H9 (cell line): ENCODE data around the gene RADIL. TPM values are rescaled to one million over a fixed set of nuclear protein-coding genes. Genes with fewer than 3 reads are reported as not detected.

ENCODE experiments used
- DNase-seq: peaks from one replicate; pipeline ENCODE4 v3.0.0-alpha.2; 2017
- H2AFZ ChIP-seq: one replicate; pipeline ENCODE4 v1.6.1; 2013; ENCODE audit warnings: mild to moderate bottlenecking, low read length, control low read depth, moderate library complexity
- H2AK5ac ChIP-seq: 2 replicates; pipeline ENCODE4 v1.6.1; 2013; ENCODE audit warnings: low read length, control low read depth, mixed read lengths; ENCODE audit not compliant: insufficient read length
- H2BK120ac ChIP-seq: one replicate; pipeline ENCODE4 v1.6.1; 2013; ENCODE audit warnings: low read depth, mild to moderate bottlenecking, low read length, control low read depth, inconsistent platforms; ENCODE audit not compliant: poor library complexity, severe bottlenecking
- H2BK12ac ChIP-seq: 2 replicates; pipeline ENCODE4 v1.6.1; 2013; ENCODE audit warnings: low read length, control low read depth, mixed read lengths, low read depth; ENCODE audit not compliant: insufficient read length
- H2BK15ac ChIP-seq: 2 replicates; pipeline ENCODE4 v1.6.1; 2013; ENCODE audit warnings: low read depth, low read length, control low read depth
- H2BK20ac ChIP-seq: one replicate; pipeline ENCODE4 v1.6.1; 2013; ENCODE audit warnings: low read depth, mild to moderate bottlenecking, low read length, control low read depth, inconsistent platforms; ENCODE audit not compliant: poor library complexity, severe bottlenecking
- H2BK5ac ChIP-seq: 2 replicates; pipeline ENCODE4 v1.6.1; 2013; ENCODE audit warnings: low read length, control low read depth, mixed read lengths; ENCODE audit not compliant: insufficient read length
- H3K14ac ChIP-seq: 2 replicates; pipeline ENCODE4 v1.6.1; 2013; ENCODE audit warnings: low read length, control low read depth; ENCODE audit not compliant: insufficient read depth
- H3K18ac ChIP-seq: 2 replicates; pipeline ENCODE4 v1.6.1; 2013; ENCODE audit warnings: low read depth, mild to moderate bottlenecking, mixed read lengths, low read length, control low read depth; ENCODE audit not compliant: insufficient read length
- H3K23ac ChIP-seq: 2 replicates; pipeline ENCODE4 v1.6.1; 2013; ENCODE audit warnings: low read length, control low read depth, mixed read lengths, low read depth; ENCODE audit not compliant: insufficient read length
- H3K23me2 ChIP-seq: 2 replicates; pipeline ENCODE4 v1.6.1; 2013; ENCODE audit warnings: low read depth, mild to moderate bottlenecking, mixed read lengths, low read length, control low read depth; ENCODE audit not compliant: insufficient read length, poor library complexity, severe bottlenecking
- H3K27ac ChIP-seq: 2 replicates; pipeline ENCODE4 v1.5.1; 2013; ENCODE audit warnings: low read length, control low read depth, mixed read lengths, low read depth; ENCODE audit not compliant: insufficient read length
- H3K27me3 ChIP-seq: 2 replicates; pipeline ENCODE4 v1.6.1; 2013; ENCODE audit warnings: low read length, control low read depth, inconsistent platforms; ENCODE audit not compliant: insufficient read depth
- H3K4ac ChIP-seq: 2 replicates; pipeline ENCODE4 v1.6.1; 2013; ENCODE audit warnings: low read depth, mild to moderate bottlenecking, control low read depth, inconsistent platforms, low read length, moderate library complexity
- H3K4me1 ChIP-seq: 2 replicates; pipeline ENCODE4 v1.6.1; 2013; ENCODE audit warnings: low read length, control low read depth, inconsistent platforms; ENCODE audit not compliant: insufficient read depth
- H3K4me2 ChIP-seq: 2 replicates; pipeline ENCODE4 v1.6.1; 2013; ENCODE audit warnings: low read length, control low read depth, mixed read lengths; ENCODE audit not compliant: insufficient read length, insufficient read depth
- H3K56ac ChIP-seq: 2 replicates; pipeline ENCODE4 v1.6.1; 2013; ENCODE audit warnings: low read depth, mild to moderate bottlenecking, mixed read lengths, low read length, control low read depth; ENCODE audit not compliant: insufficient read length
- H3K79me1 ChIP-seq: 2 replicates; pipeline ENCODE4 v1.6.1; 2013; ENCODE audit warnings: low read depth, mild to moderate bottlenecking, moderate library complexity, low read length, control low read depth, inconsistent platforms; ENCODE audit not compliant: insufficient read depth, poor library complexity, severe bottlenecking
- H3K79me2 ChIP-seq: 2 replicates; pipeline ENCODE4 v1.6.1; 2013; ENCODE audit warnings: low read length, control low read depth, inconsistent platforms; ENCODE audit not compliant: insufficient read depth
- H3K9ac ChIP-seq: 2 replicates; pipeline ENCODE4 v1.6.1; 2013; ENCODE audit warnings: low read length, control low read depth, mixed read lengths; ENCODE audit not compliant: insufficient read length; ENCODE audit errors: extremely low read depth
- H3K9me3 ChIP-seq: one replicate; pipeline ENCODE4 v1.6.1; 2013; ENCODE audit warnings: low read depth, low read length, inconsistent platforms; ENCODE audit not compliant: control insufficient read depth
- H3T11ph ChIP-seq: one replicate; pipeline ENCODE4 v1.6.1; 2013; ENCODE audit warnings: mild to moderate bottlenecking, low read length, control low read depth, inconsistent platforms
- H4K20me1 ChIP-seq: one replicate; pipeline ENCODE4 v1.6.1; 2013; ENCODE audit not compliant: control insufficient read depth, insufficient read length, insufficient read depth
- H4K5ac ChIP-seq: 2 replicates; pipeline ENCODE4 v1.6.1; 2013; ENCODE audit warnings: low read depth, mild to moderate bottlenecking, mixed read lengths, low read length, control low read depth; ENCODE audit not compliant: insufficient read length
- H4K8ac ChIP-seq: replicated peaks from 2 replicates; pipeline ENCODE4 v1.6.1; 2013; ENCODE audit warnings: low read length, control low read depth, mixed read lengths, low read depth; ENCODE audit not compliant: insufficient read length
- H4K91ac ChIP-seq: 2 replicates; pipeline ENCODE4 v1.6.1; 2013; ENCODE audit warnings: low read depth, mild to moderate bottlenecking, moderate library complexity, mixed read lengths, low read length, control low read depth; ENCODE audit not compliant: insufficient read length
- H3K27ac Mint-ChIP-seq, 3 experiments: 2 replicates in 2 of 3; 3 replicates in 1 of 3; pipeline ENCODE4 v1.8.0; 2020 to 2021; ENCODE audit warnings: mixed read lengths in 3 of 3, mild to moderate bottlenecking in 1 of 3, moderate library complexity in 1 of 3
- H3K27me3 Mint-ChIP-seq: 2 replicates; pipeline ENCODE4 v1.8.0; 2021; ENCODE audit warnings: low read depth, mild to moderate bottlenecking, moderate library complexity, mixed read lengths
- H3K36me3 Mint-ChIP-seq, 3 experiments: 2 replicates in 2 of 3; 3 replicates in 1 of 3; pipeline ENCODE4 v1.8.0; 2020 to 2021; ENCODE audit warnings: low read depth in 3 of 3, mixed read lengths in 3 of 3; ENCODE audit not compliant: insufficient read depth in 1 of 3
- H3K4me1 Mint-ChIP-seq, 2 experiments: 2 replicates each; pipeline ENCODE4 v1.8.0; 2020; ENCODE audit warnings: mixed read lengths in 2 of 2
- H3K4me3 Mint-ChIP-seq, 2 experiments: 2 replicates in 1 of 2; 3 replicates in 1 of 2; pipeline ENCODE4 v1.8.0; 2020 to 2021; ENCODE audit warnings: mild to moderate bottlenecking in 2 of 2, mixed read lengths in 2 of 2, moderate library complexity in 1 of 2
- H3K9me3 Mint-ChIP-seq, 2 experiments: 2 replicates in 1 of 2; 3 replicates in 1 of 2; pipeline ENCODE4 v1.8.0; 2020; ENCODE audit warnings: mild to moderate bottlenecking in 2 of 2, mixed read lengths in 2 of 2, moderate library complexity in 1 of 2
- CTCF ChIP-seq: fragments of 200-600 bp; sonication (generic); conservative IDR thresholded peaks from 3 replicates; pipeline ENCODE4 v1.8.0; 2021; ENCODE audit warnings: antibody characterized with exemption, mild to moderate bottlenecking
- WGBS: extraction: QIAGEN DNeasy Blood & Tissue Kit; methylation state at CpG from one replicate; pipeline ENCODE4 v1.1.7; 2013; ENCODE audit warnings: missing lambda C conversion rate, low lambda C conversion rate, mixed read lengths; ENCODE audit not compliant: insufficient read length; ENCODE audit errors: extremely low coverage; 5-methylcytosine and 5-hydroxymethylcytosine counted together
- total RNA-seq: library from RNA; stranded (reverse); gene quantifications from 2 replicates; pipeline ENCODE4 v1.2.1, GENCODE V29; 2021

RADIL gene
- total RNA-seq, 1 experiment from 2014 or later = 4.7 TPM

- H2BK5ac ChIP-seq = no peak overlapping the region
- no peaks in the 10 kb centered on the region for H3K27me3 ChIP-seq
- H2BK15ac ChIP-seq = no peak overlapping the region
- WGBS = no CpG with 5 or more reads among the region's 2 CpGs
- TF ChIP-seq CTCF = no peak
- no peak overlapping the region for H2BK20ac ChIP-seq
- H3K9me3 Mint-ChIP-seq = no peaks in the 10 kb centered on the region; a peak in 1 of 5 replicates
- no peak overlapping the region for H3K27ac ChIP-seq
- no peaks in the 10 kb centered on the region for H3K9me3 ChIP-seq
- H3K4me1 ChIP-seq = no peaks in the 10 kb centered on the region
- no peaks in the 10 kb centered on the region for H3K4me1 Mint-ChIP-seq
- H4K20me1 ChIP-seq = no peaks in the 10 kb centered on the region
- H3K27me3 Mint-ChIP-seq = peaks cover 10% of the 10 kb centered on the region
- no peak overlapping the region for H2AFZ ChIP-seq
- no peak overlapping the region for H3T11ph ChIP-seq
- no peaks in the 10 kb centered on the region for H3K79me2 ChIP-seq
- no peak overlapping the region for H3K9ac ChIP-seq
- H3K4me3 Mint-ChIP-seq = no peak overlapping the region
- no peak overlapping the region for H3K18ac ChIP-seq
- no peak overlapping the region for H3K23ac ChIP-seq
- DNase-seq = no peak
- no peak overlapping the region for H2BK120ac ChIP-seq
- H3K4me2 ChIP-seq = no peak overlapping the region
- no peak overlapping the region for H3K56ac ChIP-seq
- H3K23me2 ChIP-seq = no peaks in the 10 kb centered on the region
- H2BK12ac ChIP-seq = no peak overlapping the region
- H3K79me1 ChIP-seq = no peaks in the 10 kb centered on the region
- H3K14ac ChIP-seq = no peak overlapping the region
- no peak overlapping the region for H3K27ac Mint-ChIP-seq
- no peak overlapping the region for H4K8ac ChIP-seq
- no peaks in the 10 kb centered on the region for H3K36me3 Mint-ChIP-seq
- H4K91ac ChIP-seq = no peak overlapping the region
- no peak overlapping the region for H2AK5ac ChIP-seq
- no peak overlapping the region for H4K5ac ChIP-seq
- H3K4ac ChIP-seq = no peak overlapping the region
These were observed 44.9 kb upstream of the RADIL start for GRCh38 chr7:4928445-4928844.
